HG02938 (cell line): ENCODE results near the gene TERB1.

Experiments used
- ATAC-seq: cut with Tn5 transposase; IDR thresholded peaks from one replicate; pipeline ENCODE4 v1.9.1; 2021; ENCODE audit warnings: mild to moderate bottlenecking, moderate library complexity; ENCODE audit not compliant: unreplicated experiment

The TERB1 gene

GRCh38 chr16:66801320-66802105, at the start of gene TERB1:
TERB1 (minus strand) TSS chr16:66801584; CDS start chr16:66796798, 4,786 bp downstream.
- ATAC-seq: no peak

- no peak for ATAC-seq
Observed at GRCh38 chr16:66850115-66850815, 48.9 kb upstream of the TERB1 start.

GRCh38 chr16:66849549-66849948, 48.2 kb upstream of the TERB1 start:
- no peak for ATAC-seq

- ATAC-seq: no peak
Observed at GRCh38 chr16:66849021-66849420, 47.6 kb upstream of the TERB1 start.

GRCh38 chr16:66848172-66848571, 46.8 kb upstream of the TERB1 start:
- no peak for ATAC-seq

- ATAC-seq: no peak
Observed at GRCh38 chr16:66847533-66848067, 46.2 kb upstream of the TERB1 start.

- ATAC-seq: no peak
Observed at GRCh38 chr16:66846831-66847230, 45.4 kb upstream of the TERB1 start.

- ATAC-seq: no peak
Observed at GRCh38 chr16:66846266-66846665, 44.9 kb upstream of the TERB1 start.

GRCh38 chr16:66845791-66846221, 44.4 kb upstream of the TERB1 start:
- no peak for ATAC-seq

GRCh38 chr16:66845080-66845410, 43.7 kb upstream of the TERB1 start:
- no peak for ATAC-seq

- no peak for ATAC-seq
Observed at GRCh38 chr16:66844342-66845079, 43.1 kb upstream of the TERB1 start, which contains the start of gene CA7. CA7 (plus strand) TSS chr16:66844414; CDS start chr16:66844488, 74 bp downstream.

- no peak for ATAC-seq
Observed at GRCh38 chr16:66844009-66844341, 42.6 kb upstream of the TERB1 start.

GRCh38 chr16:66843191-66843590, 41.8 kb upstream of the TERB1 start:
- ATAC-seq: no peak

- ATAC-seq: no peak
Observed at GRCh38 chr16:66842765-66843164, 41.4 kb upstream of the TERB1 start.

GRCh38 chr16:66841366-66841765, 40.0 kb upstream of the TERB1 start:
- ATAC-seq: no peak

- ATAC-seq: no peak
Observed at GRCh38 chr16:66840883-66841282, 39.5 kb upstream of the TERB1 start.

- no peak for ATAC-seq
Observed at GRCh38 chr16:66834746-66835145, 33.4 kb upstream of the TERB1 start.

- ATAC-seq: no peak
Observed at GRCh38 chr16:66832661-66833305, 31.4 kb upstream of the TERB1 start.

- no peak for ATAC-seq
Observed at GRCh38 chr16:66832190-66832589, 30.8 kb upstream of the TERB1 start.

GRCh38 chr16:66830422-66831404, 29.3 kb upstream of the TERB1 start, which contains the start of gene NAE1:
NAE1 (minus strand) TSS chr16:66830976; CDS start chr16:66830899, 77 bp downstream.
- ATAC-seq: peak; percentile 88
